T-helper 22 cell (primary cell): ENCODE data around the gene ING1.
"Not testable (repeated sequence)": the region's sequence is repeated elsewhere in the genome, so short reads cannot be mapped to it uniquely, and the experiment has no call there.

Experiments
- DNase-seq: peaks from one replicate; pipeline ENCODE4 v3.0.0-alpha.2; 2020; ENCODE audit warnings: low read depth

ING1 gene

GRCh38 chr13:110715395-110716246 is 2.1 kb downstream of the ING1 start:
- peak; percentile 97 for DNase-seq

- no peak for DNase-seq
Observed at GRCh38 chr13:110716247-110716515, 2.7 kb downstream of the ING1 start.

GRCh38 chr13:110719036-110719710 is 5.7 kb downstream of the ING1 start:
- no peak for DNase-seq

- no peak for DNase-seq
Observed at GRCh38 chr13:110722971-110723370, 9.5 kb downstream of the ING1 start.

DNA sequence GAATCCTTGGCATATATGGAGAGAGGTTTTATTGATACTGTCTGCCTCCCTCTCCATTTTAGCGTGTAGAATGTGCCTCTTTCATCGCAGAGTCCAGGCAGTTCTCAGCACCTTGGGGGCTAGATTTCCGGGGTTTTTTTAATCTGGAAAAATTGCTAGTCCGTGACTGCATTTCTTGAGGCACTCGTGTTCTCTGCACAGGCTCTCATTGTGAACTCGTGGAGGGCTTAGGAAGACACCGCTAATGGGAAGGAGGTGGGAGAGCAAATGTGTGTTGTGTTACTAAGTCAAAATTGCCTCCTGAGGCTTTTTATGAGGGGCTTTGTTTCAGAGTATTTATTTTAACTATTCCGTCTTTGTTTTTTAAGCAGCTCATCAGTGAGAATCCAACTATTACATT is 10.1 kb downstream of the ING1 start:
- no peak for DNase-seq

GRCh38 chr13:110726153-110726552 is 12.7 kb downstream of the ING1 start:
- DNase-seq: not testable (repeated sequence)

DNA sequence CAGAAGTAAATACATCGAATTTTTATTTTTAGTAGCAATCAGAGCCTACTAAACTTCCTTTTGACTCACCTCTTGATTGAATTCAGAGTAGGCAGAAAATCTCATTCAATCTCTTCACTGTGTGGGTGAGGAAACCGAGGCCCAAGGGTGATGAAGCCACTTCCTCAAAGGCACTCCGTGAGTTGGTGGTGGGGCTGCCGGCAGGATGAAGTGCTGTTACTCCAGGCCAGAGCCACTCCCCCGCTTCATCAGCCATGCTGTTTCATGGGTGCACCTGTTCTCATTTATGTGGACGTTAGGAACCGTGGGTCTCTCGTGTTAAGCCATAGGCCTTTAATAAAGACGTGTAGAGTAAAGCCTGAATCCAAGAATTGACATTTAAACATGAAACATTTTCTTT is 13.2 kb downstream of the ING1 start:
- peak; percentile 10 for DNase-seq

- DNase-seq: no peak
Observed at GRCh38 chr13:110731072-110731471, 17.6 kb downstream of the ING1 start.

- DNase-seq: no peak
Observed at GRCh38 chr13:110734561-110734960, 21.1 kb downstream of the ING1 start.

- DNase-seq: no peak
Observed at GRCh38 chr13:110737555-110737954, 24.1 kb downstream of the ING1 start.

GRCh38 chr13:110743687-110744086 is 30.2 kb downstream of the ING1 start:
- DNase-seq: no peak

DNA sequence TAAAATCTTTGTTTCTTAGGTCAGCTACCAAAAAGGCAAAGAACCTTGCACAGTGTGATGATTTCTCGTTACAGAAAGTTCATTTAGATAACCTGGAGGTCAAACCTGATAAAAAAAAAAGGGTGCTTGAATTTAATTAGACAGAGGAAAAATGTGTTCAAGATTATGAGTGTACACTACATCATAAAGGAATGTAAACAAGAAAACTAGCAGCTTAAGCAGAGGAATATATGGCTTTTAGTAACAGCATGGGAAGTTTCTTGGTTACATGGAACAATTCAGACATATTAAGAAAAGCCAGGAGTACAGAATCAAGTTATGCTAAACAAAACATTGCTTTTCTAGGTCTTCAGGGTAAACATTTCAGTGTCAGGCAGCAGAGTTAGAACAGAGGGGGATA is 32.9 kb downstream of the ING1 start:
- no peak for DNase-seq

- no peak for DNase-seq
Observed at GRCh38 chr13:110748271-110748670, 34.8 kb downstream of the ING1 start.

- DNase-seq: no peak
Observed at GRCh38 chr13:110756219-110756631, 42.7 kb downstream of the ING1 start.

GRCh38 chr13:110757296-110757695 is 43.8 kb downstream of the ING1 start:
- no peak for DNase-seq

DNA sequence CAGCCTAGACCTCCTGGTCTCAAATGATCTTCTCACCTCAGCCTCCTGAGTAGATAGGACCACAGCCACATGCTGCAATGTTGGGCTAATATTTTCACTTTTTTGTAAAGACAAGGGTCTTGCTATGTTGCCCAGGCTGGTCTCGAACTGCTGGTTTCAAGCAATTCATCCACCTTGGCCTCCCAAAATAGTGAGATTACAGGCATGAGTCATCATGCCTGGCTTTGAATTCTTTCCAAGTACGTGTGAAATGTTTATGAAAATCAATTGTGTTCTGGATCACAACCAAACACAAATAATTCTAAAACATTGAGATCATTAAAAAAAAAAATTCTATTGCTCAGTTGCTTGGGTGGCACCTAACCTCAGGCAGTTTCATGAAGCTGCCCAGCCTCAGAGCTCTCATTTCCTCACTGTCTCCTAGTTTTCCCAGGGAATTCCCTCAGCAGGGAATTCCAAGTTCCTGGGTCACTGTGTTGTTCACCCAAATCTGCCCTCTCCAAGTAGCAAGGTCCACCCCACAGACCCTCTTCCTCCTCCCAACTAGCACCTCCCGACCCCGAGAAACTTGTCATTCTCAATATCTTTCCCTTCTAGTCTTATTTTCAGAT is 44.8 kb downstream of the ING1 start:
- DNase-seq: no peak

GRCh38 chr13:110759710-110760109 is 46.2 kb downstream of the ING1 start:
- DNase-seq: no peak

DNA sequence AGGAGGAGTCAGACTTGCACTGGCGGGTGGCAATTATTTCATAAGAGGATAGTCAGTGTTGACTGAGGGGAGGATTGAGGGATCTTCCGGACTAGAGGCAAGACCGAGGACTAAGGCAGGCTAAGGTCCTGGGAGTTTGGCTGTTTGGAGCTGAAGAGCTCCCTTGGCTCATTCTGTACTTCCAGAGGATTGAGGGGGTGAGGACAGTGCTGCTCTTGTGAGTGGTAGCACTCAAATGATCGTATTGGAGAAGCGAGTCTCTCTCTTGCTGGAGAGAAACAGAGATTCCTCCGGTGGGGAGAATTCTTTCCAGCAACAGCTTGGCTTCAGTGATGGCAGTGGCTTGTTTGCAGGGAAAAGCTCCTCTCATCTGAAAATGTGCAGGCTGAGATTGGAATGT is 47.1 kb downstream of the ING1 start:
- DNase-seq: no peak

DNA sequence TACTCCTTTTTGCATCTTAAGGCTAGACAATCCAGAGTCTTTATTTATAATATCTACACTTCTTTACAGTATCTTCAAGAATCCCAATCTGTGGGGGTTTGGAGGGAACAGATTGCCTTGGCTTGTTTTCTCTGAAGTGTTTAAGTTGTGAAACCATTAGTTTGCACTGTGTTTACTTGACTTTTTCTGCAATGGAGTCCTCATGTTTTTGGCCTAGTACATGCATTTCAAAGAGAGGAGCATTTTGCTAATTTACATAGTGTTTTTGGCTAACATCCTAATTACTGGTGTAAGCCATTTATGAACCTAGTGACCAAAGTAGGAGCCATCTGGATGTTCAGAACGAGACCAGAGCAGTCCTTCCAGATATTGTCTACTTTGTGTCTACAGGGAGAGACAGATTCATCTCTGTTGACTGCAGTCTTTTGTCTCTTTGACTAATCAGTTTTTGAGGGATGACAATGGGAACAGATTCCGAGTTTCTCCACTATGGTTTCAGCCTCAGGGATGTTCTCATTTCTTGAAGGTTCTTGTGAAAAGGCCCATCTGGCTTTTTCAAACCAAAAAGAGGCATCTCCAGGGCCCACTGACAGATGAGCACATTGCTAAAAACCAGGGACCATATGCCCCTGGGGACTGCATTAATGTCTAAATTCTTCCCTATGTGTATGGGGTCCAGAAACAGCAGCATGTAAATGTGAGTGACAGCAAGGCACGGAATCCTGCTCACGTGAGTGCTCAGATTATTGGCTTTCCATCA is 53.4 kb downstream of the ING1 start:
- DNase-seq: no peak

- no peak for DNase-seq
Observed at GRCh38 chr13:110767476-110767875, 54.0 kb downstream of the ING1 start.

- DNase-seq: no peak
Observed at GRCh38 chr13:110769097-110769496, 55.6 kb downstream of the ING1 start.

- no peak for DNase-seq
Observed at GRCh38 chr13:110770678-110771077, 57.2 kb downstream of the ING1 start.

- no peak for DNase-seq
Observed at GRCh38 chr13:110771194-110771593, 57.7 kb downstream of the ING1 start.
